ENCODE results near the gene TEX22. TPM values are rescaled to one million over a fixed set of nuclear protein-coding genes. Genes with fewer than 3 reads are reported as not detected.

Gene TEX22
- polyA plus RNA-seq, 3 donors, result 1.2 to 3.9 (median 1.6) TPM

DNA sequence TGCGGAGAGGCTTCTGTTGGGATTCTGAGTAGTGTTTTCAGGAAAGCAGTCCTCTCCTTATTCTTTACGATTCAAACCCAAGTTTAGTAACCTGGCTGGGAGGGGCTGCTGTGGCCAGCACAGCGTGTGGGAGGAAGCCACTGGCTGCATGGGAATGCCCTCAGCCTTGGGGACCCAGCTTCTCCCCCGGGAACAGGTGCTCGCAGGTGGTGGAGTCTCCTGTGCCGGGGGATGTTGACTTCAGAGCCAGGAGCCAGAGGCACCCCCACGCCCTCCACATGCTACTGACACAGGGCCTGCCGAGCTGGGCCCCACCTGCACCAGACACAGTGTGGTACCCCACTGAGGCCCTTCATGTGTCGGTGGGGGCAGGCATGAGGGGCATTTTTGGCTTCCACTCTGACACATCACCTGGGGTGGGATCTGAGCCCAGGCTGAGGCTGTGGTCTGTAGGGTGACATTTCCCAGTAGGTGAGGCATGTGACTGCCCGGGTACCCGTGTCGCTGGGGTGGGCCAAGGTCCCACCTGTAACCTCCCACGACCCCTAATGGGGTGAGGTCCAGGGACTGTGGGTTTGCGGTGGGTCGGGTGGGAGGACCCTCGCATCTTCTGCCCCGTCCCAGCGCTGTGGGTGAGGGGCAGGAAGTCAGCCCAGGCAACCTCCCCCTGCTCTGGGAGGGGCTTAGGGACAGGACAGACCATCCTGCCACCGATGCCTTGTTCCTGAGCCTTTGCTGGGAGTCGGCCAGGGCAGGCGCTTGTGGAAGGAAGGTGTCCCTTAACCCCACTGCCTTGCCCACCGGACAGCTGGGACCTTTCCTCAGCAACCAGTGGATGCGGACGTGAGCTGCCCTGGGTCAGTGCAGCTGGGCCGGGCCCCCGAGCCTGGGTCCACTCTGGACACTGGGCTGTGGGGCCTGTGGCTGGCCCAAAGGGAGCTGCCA, 47.8 kb downstream of the TEX22 start:
- no peak for DNase-seq (ENCODE audit: extremely low read depth in 1 of 11, low read depth in 9 of 11, low spot score in 4 of 11)

- DNase-seq (ENCODE audit: extremely low read depth in 1 of 11, low read depth in 9 of 11, low spot score in 4 of 11), result no peak
Measured at GRCh38 chr14:105446971-105447370, 48.6 kb downstream of the TEX22 start.

- DNase-seq (ENCODE audit: extremely low read depth in 1 of 11, low read depth in 9 of 11, low spot score in 4 of 11), result no peak
Measured at GRCh38 chr14:105447651-105448640, 49.6 kb downstream of the TEX22 start.

- DNase-seq (ENCODE audit: extremely low read depth in 1 of 11, low read depth in 9 of 11, low spot score in 4 of 11), result peak in 3 of 11 donors; percentile 39 to 53 (median 50)
Measured at GRCh38 chr14:105448706-105449111, 50.4 kb downstream of the TEX22 start.

DNA sequence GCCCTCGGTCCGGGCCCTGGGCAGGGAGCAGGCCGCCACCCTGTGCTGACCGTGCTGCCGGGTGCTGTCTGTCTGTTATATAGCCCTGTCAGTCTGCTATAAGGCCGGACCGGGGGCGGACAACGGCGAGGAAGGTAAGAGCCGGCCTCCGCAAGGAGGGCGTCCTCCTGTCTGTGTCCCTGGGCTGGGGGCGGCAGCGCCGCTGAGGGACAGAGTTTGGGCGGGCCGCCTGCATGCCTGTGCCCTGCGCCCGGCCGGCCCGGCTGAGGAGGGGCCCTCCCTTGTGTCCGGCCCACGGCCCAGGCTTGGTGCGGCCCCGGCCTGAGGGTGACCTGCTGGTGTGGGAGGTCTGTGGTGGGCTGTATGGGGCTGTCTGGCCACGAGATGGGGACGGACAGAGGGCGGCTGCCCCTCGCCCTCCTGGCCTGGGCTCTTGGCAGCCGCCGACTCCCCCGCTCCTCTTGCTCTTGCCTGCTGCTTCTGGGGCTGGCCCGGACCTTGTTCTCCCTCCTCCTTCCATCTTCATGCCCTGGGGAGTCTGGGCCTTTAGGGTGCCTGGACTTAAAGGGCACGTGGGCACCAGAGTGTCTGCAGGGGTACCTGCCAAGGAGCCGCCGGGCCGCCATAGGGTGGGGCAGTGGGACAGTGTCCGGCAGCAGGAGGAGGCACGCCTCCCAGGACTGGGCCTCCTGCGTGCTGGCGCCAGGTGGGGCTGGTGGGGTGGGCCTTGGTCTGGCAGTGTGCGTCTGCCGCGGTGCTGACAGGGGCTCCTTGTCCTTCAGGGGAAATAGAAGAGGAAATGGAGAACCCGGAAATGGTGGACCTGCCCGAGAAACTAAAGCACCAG, 51.2 kb downstream of the TEX22 start:
- no peak for DNase-seq (ENCODE audit: extremely low read depth in 1 of 11, low read depth in 9 of 11, low spot score in 4 of 11)

DNA sequence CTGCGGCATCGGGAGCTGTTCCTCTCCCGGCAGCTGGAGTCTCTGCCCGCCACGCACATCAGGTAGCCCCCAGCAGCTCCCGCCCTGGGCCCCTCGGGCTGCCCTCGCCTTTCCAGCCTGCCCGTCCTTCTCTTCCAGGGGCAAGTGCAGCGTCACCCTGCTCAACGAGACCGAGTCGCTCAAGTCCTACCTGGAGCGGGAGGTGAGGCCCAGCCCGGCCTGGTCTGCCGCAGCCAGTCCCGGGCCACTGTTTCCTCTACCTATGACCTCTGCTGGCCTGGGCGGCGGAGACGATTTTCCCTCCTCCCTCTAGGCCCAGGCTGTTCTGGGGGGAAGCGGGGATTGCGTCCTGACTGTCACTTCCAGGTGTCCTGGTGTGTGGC, 51.8 kb downstream of the TEX22 start:
- no peak for DNase-seq (ENCODE audit: extremely low read depth in 1 of 11, low read depth in 9 of 11, low spot score in 4 of 11)

DNA sequence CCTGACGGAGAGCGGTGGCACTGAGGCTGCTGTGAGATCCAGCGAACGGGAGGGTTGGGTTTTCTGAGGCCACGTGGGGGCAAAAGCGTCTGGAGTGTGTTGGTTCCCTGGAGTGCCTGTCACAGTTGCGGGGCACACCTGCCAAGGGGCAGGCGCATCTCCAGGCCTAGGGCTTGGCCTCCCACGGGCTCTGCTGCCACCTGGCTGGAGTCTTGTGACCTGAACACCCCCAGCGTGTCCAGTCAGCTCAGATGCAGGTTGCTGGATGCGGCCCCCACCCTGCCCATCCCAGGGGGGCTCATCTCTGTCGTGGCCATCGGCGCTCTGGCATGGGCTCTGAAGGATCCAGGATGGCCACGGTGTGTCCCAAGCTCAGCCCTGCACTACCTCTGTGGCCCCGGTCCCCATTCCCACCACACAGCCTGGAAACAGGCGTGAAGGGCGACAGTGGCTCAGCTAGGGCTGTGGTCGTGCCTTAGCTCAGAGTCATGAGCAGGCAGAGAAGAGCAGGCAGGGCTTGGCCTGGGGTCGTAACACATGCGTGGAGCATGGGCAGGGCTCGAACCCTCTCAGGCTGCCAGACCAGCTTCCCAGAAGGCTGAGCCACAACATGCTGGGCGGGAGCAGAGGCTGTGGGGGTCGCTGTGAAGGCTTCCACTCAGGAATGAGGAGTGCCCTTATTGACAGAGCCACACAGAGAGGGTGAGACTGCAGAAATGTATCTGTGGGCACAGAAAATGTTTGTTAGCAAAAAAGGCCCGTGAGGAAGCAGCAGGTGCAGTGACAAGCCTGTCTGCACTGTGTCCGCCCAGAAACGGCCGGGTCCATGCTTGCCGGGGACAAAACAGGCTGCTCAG, 52.8 kb downstream of the TEX22 start:
- no peak for DNase-seq (ENCODE audit: extremely low read depth in 1 of 11, low read depth in 9 of 11, low spot score in 4 of 11)

GRCh38 chr14:105452963-105453362, 54.6 kb downstream of the TEX22 start:
- no peak for DNase-seq (ENCODE audit: extremely low read depth in 1 of 11, low read depth in 9 of 11, low spot score in 4 of 11)

DNA sequence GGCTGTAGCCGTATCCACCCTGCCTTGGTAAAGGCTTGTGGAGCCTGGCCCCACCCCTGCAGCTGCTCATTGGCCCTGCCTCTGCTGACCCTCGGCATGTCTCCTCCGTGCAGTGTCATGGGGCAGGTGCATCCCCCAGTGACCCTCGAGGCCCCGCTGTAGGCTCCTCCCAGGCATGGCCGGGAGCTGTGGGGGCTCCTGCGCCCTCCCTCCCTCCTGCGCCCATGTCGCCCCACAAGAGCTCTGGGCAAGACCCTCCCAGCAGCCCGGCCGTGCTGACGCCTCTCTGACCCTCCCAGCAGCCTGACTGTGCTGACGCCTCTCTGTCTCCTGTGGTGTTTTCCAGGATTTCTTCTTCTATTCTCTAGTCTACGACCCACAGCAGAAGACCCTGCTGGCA, 55.5 kb downstream of the TEX22 start:
- no peak for DNase-seq (ENCODE audit: extremely low read depth in 1 of 11, low read depth in 9 of 11, low spot score in 4 of 11)

DNA sequence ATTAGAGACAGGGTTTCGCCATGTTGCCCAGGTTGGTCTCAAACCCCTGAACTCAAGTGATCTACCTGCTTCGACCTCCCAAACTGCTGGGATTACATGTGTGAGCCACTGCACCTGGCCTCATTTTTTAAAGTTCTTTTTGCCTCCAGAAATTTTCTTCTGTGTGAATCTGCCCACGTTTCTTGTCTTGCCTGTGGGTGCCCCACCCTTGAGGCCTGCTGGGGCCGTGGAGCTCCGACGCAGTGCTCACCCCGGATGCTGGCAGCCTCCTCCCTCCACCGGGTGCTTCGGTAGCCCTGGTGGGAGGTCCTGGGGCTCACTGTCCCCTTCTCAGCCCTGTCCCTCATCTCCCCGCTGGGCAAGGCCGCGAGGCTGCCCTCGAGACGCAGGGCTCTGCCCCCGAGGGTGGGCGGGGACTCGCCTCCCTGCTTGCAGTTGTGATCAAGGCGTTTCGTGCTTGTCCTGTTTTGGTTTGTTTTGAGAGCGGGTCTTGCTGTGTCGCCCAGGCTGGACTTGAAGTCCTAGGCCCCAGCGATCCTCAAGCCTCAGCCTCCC, 56.8 kb downstream of the TEX22 start:
- DNase-seq (ENCODE audit: extremely low read depth in 1 of 11, low read depth in 9 of 11, low spot score in 4 of 11), result no peak

DNA sequence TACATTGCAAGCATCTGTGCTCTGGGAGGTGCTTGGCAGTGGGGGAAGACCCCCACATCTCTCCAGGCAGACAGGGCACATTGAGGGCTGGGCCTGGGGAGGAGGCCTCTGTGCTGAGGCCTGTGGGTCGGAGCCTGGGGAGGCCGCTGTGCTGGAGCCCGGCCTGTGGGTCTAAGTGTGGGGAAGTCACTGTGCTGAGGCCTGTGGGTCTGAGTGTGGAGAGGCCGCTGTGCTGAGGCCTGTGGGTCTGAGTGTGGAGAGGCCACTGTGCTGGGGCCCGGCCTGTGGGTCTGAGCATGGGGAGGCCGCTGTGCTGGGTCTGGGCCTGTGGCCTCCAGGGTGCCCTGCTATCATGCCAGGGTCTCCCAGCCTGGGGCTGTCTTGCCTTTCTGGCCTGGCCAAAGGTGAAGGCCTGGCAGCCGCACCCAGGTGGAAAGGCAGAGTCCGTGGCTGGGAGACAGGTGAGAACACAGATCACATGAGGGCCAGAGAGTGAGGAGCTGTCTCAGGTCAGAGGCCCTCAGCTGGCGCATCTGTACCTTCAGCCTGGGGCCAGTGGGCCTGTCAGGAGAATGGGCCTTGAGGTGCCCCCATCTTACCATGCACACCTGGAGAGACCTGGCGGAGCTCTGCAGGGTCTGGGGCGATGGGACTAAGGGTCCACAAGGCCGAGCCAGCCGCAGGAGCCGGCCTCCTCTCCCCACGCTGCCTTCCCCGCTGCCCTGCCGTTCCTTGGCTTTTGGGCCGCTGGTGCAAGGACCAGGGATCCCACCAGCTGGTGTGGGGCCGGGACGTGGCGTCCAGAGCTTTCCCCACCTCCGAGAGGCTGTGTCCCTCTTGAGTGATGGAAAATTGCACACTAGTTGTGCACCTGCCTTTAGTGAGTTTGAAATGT, 57.7 kb downstream of the TEX22 start:
- no peak for DNase-seq (ENCODE audit: extremely low read depth in 1 of 11, low read depth in 9 of 11, low spot score in 4 of 11)

DNA sequence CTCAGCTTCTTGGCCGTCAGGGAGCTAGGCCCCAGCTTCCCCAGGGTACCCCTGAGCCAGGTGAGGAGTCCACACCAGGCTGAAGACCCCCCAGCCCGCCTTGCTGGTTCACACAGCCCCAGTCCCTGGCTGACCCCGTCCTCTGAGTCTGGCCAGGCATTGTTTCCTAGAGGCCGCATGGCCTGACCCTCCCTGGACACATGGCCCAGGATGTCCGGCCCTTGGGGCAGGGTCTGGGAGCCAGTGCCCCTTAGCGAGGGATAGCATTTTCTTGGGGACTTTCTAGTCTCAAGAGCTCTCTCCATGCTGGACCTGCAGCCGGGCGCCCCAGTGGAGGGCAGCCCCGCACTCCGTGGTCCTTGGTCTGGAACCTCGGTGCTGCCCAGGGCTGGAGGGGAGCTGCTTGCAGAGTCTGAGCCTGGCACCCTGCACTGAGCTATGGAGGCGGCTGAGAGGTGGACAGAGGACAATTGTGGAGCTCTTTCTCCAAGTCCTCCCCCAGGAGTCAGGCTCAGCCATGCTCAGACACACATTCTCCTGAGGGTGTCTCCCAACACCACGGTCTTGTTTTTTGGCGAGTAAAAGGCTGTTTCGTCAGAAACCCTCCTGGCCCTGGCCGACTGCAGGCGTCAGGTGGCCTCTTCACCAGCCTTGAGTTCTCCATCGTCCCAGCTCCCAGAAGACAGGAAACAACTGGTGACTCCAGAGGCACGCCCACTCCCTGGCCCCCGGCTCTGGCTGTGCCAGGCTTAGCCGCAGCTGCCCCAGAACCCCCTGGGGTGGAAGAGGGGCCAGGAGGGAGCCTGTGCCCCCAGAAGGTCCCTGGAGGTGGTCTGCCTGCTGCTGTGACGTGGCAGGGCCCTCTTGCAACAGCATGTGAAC, 58.6 kb downstream of the TEX22 start:
- no peak for DNase-seq (ENCODE audit: extremely low read depth in 1 of 11, low read depth in 9 of 11, low spot score in 4 of 11)

- DNase-seq (ENCODE audit: extremely low read depth in 1 of 11, low read depth in 9 of 11, low spot score in 4 of 11), result no peak
Measured at GRCh38 chr14:105458010-105458409, 59.7 kb downstream of the TEX22 start.

DNA sequence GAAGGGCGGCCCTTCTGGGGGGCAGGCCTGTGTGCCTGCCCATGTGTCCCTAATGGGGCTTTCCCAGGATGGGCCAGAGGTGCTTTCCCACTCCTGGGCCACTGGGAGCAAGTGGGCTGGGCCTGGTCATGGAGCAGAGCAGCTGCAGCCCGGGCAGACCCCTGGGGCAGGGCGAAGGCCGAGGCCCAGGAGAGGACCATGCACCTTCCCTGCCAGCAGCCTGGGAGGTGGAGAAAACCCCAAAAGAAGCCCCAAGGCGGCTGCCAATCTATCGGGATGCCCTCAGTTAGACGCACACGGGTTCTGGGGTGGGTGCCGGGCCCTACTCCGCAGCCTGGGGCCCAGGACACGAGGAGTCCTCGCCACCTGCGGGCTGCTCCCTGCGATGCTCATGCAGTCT, 60.2 kb downstream of the TEX22 start:
- no peak for DNase-seq (ENCODE audit: extremely low read depth in 1 of 11, low read depth in 9 of 11, low spot score in 4 of 11)

- no peak for DNase-seq (ENCODE audit: extremely low read depth in 1 of 11, low read depth in 9 of 11, low spot score in 4 of 11)
Measured at GRCh38 chr14:105460116-105460515, 61.8 kb downstream of the TEX22 start.

DNA sequence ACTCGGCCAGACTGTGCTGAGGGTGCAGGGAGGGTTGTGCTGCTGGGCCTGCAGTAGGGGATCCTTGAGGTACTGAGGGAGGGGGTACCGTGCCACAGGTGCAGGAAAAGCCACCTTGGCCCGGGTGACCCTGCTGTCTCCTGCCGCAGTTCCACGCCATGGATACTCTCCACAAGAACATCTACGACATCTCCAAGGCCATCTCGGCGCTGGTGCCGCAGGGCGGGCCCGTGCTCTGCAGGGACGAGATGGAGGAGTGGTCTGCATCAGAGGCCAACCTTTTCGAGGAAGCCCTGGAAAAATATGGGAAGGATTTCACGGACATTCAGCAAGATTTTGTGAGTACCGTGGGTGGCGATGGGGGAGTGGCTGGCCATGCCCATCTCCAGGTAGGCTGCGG, 62.3 kb downstream of the TEX22 start:
- no peak for DNase-seq (ENCODE audit: extremely low read depth in 1 of 11, low read depth in 9 of 11, low spot score in 4 of 11)
